Suprapubic skin (tissue), 4 donors: ENCODE measurements around the gene CAPN14. TPM values are rescaled to one million over a fixed set of nuclear protein-coding genes. Genes with fewer than 3 reads are reported as not detected.

ENCODE experiments used
- DNase-seq, 2 donors: peaks; one replicate each; pipeline ENCODE4 v3.0.0-alpha.2; 2019; ENCODE audit warnings: low spot score in 2 of 2
- H3K27ac ChIP-seq: fragments of 200-600 bp; sonication (generic); one replicate; pipeline ENCODE4 v1.5.1; 2019
- H3K27me3 ChIP-seq: fragments of 200-600 bp; sonication (generic); one replicate; pipeline ENCODE4 v1.5.1; 2019
- H3K36me3 ChIP-seq: fragments of 200-600 bp; sonication (generic); one replicate; pipeline ENCODE4 v1.5.1; 2019
- H3K4me1 ChIP-seq: fragments of 200-600 bp; sonication (generic); one replicate; pipeline ENCODE4 v1.5.1; 2019
- H3K4me3 ChIP-seq: fragments of 200-600 bp; sonication (generic); one replicate; pipeline ENCODE4 v1.5.1; 2019; ENCODE audit warnings: mild to moderate bottlenecking
- H3K9me3 ChIP-seq: fragments of 200-600 bp; sonication (generic); one replicate; pipeline ENCODE4 v1.5.1; 2019
- CTCF ChIP-seq, 2 donors: fragments of 200-600 bp in 1 of 2; fragments of 450-650 bp in 1 of 2; sonication (generic) in 1 of 2; IDR thresholded peaks; one replicate each; pipeline ENCODE4 v1.5.1; 2016 to 2019; ENCODE audit warnings: antibody characterized with exemption in 2 of 2, mild to moderate bottlenecking in 1 of 2, moderate library complexity in 1 of 2
- EP300 ChIP-seq: sonication (generic); formaldehyde crosslinking; IDR thresholded peaks from one replicate; pipeline ENCODE4 v1.6.1; 2017; ENCODE audit warnings: antibody characterized with exemption
- POLR2A ChIP-seq, 2 donors: fragments of 450-650 bp; IDR thresholded peaks; one replicate each; pipeline ENCODE4 v1.6.1; 2017; ENCODE audit warnings: antibody characterized with exemption in 2 of 2, mild to moderate bottlenecking in 2 of 2, moderate library complexity in 2 of 2
- POLR2AphosphoS5 ChIP-seq, 3 donors: sonication (generic); formaldehyde crosslinking; IDR thresholded peaks; one replicate each; pipeline ENCODE4 v1.6.1; 2017; ENCODE audit warnings: antibody characterized with exemption in 3 of 3
- WGBS: methylation state at CpG from one replicate; pipeline ENCODE4 v1.1.5; 2018; 5-methylcytosine and 5-hydroxymethylcytosine counted together
- total RNA-seq, 4 donors: library from RNA; depleted of rRNA; stranded (reverse); fragments of >200 nt; gene quantifications; one replicate each; pipeline ENCODE4 v1.1.0, GENCODE V29; 2016

Gene CAPN14
- total RNA-seq, 4 donors from 2014 or later, result 0.53 to 2.1 (median 0.83) TPM

DNA sequence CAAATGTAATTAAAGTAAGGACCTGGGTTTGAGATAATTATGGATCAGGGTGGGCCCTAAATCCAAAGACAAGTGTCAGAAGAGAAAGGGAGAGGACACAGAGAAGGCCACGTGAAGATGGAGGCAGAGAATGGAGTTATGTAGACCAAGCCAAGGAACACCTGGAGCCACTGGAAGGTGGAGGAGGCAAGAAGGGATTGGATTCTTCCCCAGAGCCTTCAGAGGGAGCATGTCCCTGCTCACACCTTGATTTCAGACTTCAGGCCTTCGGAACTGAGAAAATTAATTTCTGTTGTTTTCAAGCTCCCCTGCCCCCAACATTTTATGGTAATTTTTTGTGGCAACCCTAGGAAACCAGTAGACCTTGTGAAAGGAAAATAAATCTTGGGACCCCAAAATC lies 19.6 kb downstream of the CAPN14 start:
- Histone ChIP-seq H3K4me1 (no peaks in the 10 kb centered on the region), H3K4me3 (no peak overlapping the region), H3K9me3 (no peaks in the 10 kb centered on the region), H3K27ac (no peak overlapping the region), H3K27me3 (no peaks in the 10 kb centered on the region), H3K36me3 (no peaks in the 10 kb centered on the region)
- TF ChIP-seq POLR2AphosphoS5 (IDR thresholded peaks at IDR 0.05), result no peak
- no peak for TF ChIP-seq CTCF (IDR thresholded peaks at IDR 0.05)
- no peak for TF ChIP-seq POLR2A (IDR thresholded peaks at IDR 0.05)
- TF ChIP-seq EP300, result no peak
- 83% methylated on average over 2 of the region's 2 CpGs for WGBS
- no peak for DNase-seq

DNA sequence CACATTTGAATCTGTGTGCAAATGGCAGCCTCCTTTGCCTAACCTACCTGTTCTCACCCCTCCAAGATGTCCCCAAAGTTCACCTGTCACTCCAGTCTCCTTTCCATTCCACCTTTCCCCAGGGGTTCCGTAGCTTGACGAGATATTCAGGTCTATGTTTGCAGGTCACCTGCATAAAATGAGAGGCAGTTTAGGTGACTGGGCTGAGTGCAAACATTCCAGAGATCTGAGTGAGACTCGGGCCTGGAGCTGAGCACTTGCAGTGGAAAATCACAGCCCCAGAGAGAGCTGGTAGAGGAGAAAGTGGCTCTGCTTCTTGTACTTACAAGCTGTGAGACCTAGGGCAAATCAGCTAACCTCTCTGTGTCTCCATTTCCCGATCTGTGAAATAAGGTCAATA lies 20.1 kb downstream of the CAPN14 start:
- WGBS, result 80% methylated on average over 4 of the region's 4 CpGs
- no peak overlapping the region for H3K4me3 ChIP-seq

GRCh38 chr2:31196622-31197021 lies 20.7 kb downstream of the CAPN14 start:
- no peak for DNase-seq
- Histone ChIP-seq H3K27ac (no peak overlapping the region), H3K27me3 (no peaks in the 10 kb centered on the region), H3K9me3 (no peaks in the 10 kb centered on the region), H3K36me3 (no peaks in the 10 kb centered on the region), H3K4me1 (no peaks in the 10 kb centered on the region), H3K4me3 (no peak overlapping the region)
- no peak for TF ChIP-seq POLR2AphosphoS5 (IDR thresholded peaks at IDR 0.05)
- no peak for TF ChIP-seq POLR2A (IDR thresholded peaks at IDR 0.05)
- no peak for TF ChIP-seq CTCF (IDR thresholded peaks at IDR 0.05)
- no peak for TF ChIP-seq EP300
- 53% methylated on average over 2 of the region's 2 CpGs for WGBS

More for the DNA sequence above, 20.1 kb downstream of the CAPN14 start:
- Histone ChIP-seq H3K27me3 (no peaks in the 10 kb centered on the region), H3K27ac (no peak overlapping the region), H3K9me3 (no peaks in the 10 kb centered on the region), H3K36me3 (no peaks in the 10 kb centered on the region), H3K4me1 (no peaks in the 10 kb centered on the region)
- no peak for TF ChIP-seq EP300
- no peak for TF ChIP-seq CTCF (IDR thresholded peaks at IDR 0.05)
- TF ChIP-seq POLR2AphosphoS5 (IDR thresholded peaks at IDR 0.05), result no peak
- TF ChIP-seq POLR2A (IDR thresholded peaks at IDR 0.05), result no peak
- DNase-seq, result no peak

GRCh38 chr2:31193806-31194205 lies 23.5 kb downstream of the CAPN14 start:
- DNase-seq, result no peak
- no peaks in the 10 kb centered on the region for H3K9me3 ChIP-seq
- no peaks in the 10 kb centered on the region for H3K36me3 ChIP-seq
- no peak overlapping the region for H3K27ac ChIP-seq
- 95% methylated on average over 4 of the region's 4 CpGs for WGBS
- no peaks in the 10 kb centered on the region for H3K4me1 ChIP-seq
- H3K27me3 ChIP-seq, result no peaks in the 10 kb centered on the region
- no peak overlapping the region for H3K4me3 ChIP-seq
- no peak for TF ChIP-seq POLR2A (IDR thresholded peaks at IDR 0.05)
- TF ChIP-seq EP300, result no peak
- no peak for TF ChIP-seq POLR2AphosphoS5 (IDR thresholded peaks at IDR 0.05)
- no peak for TF ChIP-seq CTCF (IDR thresholded peaks at IDR 0.05)

DNA sequence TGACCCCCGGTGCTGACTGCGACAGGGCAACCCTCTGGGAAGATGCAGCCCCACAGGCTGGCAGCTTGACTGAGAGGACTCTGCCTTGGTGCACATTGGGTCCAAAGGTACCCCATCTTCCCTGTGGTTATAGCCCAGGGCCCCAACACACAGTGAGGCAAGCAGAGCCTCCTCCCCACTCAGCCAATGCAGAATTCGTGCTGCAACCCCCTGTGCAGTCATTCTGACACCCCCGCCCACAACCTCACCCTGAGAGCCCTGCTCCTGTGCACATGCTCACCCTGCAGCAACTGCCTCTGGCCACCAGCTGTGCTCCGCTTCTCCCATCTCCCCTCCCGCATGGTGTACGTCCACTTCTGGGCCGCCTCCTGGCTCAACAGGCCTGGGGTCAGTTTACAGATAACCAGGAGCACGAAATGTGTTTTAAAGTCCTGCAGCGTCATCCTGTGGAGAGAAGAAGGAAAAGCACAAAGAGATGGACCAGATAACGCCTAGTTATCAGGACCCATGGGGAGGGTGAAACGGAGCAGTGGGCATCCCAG lies 24.4 kb downstream of the CAPN14 start:
- no peak overlapping the region for H3K4me3 ChIP-seq
- TF ChIP-seq POLR2A (IDR thresholded peaks at IDR 0.05) (no peak), EP300 (no peak), POLR2AphosphoS5 (IDR thresholded peaks at IDR 0.05) (no peak), CTCF (IDR thresholded peaks at IDR 0.05) (no peak)
- WGBS, result 86% methylated on average over 12 of the region's 12 CpGs
- H3K36me3 ChIP-seq, result no peaks in the 10 kb centered on the region
- H3K27me3 ChIP-seq, result no peaks in the 10 kb centered on the region
- H3K27ac ChIP-seq, result no peak overlapping the region
- H3K4me1 ChIP-seq, result no peaks in the 10 kb centered on the region
- H3K9me3 ChIP-seq, result no peaks in the 10 kb centered on the region
- no peak for DNase-seq
